HCT116 (cell line): Measurements from ENCODE around the gene TMEM247.

Source experiments
- FOSL1 ChIP-seq: IDR thresholded peaks from 2 replicates; pipeline ENCODE4 v1.6.1; 2012; ENCODE audit warnings: low read depth
- TF ChIP-seq, protein P1 (sequence below), 3 experiments: fragments of 200-600 bp in 1 of 3; sonication (generic) in 1 of 3; IDR thresholded peaks in 2 of 3; conservative IDR thresholded peaks in 1 of 3; 2 replicates each; pipeline ENCODE4 v1.5.1; 2012 to 2017; ENCODE audit warnings: low read depth in 2 of 3, low read length in 2 of 3, antibody characterized with exemption in 1 of 3, borderline replicate concordance in 1 of 3, control low read depth in 1 of 3, mild to moderate bottlenecking in 1 of 3, mixed read lengths in 1 of 3, mixed run types in 1 of 3, moderate library complexity in 1 of 3; ENCODE audit not compliant: insufficient read depth in 1 of 3
- TF ChIP-seq, protein P2 (sequence below): IDR thresholded peaks from 2 replicates; pipeline ENCODE4 v1.6.1; 2012

DNA sequence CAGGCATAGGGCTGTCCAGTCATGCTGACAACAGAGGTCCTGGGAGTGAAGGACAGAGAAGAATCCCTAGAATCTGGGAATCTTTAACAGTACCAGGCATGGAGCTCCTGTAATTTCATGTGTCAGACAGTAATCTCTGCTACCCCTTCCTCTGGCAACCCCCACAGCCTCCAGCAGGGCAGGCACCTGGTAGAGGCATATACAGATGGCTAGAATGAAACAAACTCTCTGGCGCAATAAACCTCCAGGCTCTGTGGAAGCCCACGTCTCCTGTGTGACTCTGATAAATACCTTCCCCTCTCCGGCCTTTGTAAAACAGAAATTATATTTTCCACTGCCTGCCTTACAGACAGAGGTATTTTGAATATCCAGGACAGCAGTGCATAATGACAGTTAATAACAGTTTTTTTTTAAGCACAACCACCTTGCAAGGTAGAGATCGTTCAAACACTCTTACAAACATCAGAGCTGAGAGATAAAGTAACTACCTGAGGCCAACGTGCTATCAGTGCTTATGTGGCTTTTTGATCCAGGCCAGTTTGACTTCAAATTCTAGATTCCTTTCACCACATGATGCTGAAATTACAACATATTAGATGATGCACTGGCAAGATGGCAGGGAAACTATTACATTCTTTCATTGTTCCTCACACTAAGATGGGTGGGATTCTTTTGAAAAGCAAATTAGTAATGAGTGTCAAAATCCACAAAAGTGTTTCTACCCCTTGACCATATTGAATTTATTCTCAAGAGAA, 47.7 kb upstream of the TMEM247 start:
- TF ChIP-seq, protein P1, sequence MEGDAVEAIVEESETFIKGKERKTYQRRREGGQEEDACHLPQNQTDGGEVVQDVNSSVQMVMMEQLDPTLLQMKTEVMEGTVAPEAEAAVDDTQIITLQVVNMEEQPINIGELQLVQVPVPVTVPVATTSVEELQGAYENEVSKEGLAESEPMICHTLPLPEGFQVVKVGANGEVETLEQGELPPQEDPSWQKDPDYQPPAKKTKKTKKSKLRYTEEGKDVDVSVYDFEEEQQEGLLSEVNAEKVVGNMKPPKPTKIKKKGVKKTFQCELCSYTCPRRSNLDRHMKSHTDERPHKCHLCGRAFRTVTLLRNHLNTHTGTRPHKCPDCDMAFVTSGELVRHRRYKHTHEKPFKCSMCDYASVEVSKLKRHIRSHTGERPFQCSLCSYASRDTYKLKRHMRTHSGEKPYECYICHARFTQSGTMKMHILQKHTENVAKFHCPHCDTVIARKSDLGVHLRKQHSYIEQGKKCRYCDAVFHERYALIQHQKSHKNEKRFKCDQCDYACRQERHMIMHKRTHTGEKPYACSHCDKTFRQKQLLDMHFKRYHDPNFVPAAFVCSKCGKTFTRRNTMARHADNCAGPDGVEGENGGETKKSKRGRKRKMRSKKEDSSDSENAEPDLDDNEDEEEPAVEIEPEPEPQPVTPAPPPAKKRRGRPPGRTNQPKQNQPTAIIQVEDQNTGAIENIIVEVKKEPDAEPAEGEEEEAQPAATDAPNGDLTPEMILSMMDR (IDR thresholded peaks at IDR 0.05 in 2 of 3, conservative IDR thresholded peaks at IDR 0.05 in 1 of 3; ENCODE audit: borderline replicate concordance in 1 of 3, insufficient read depth in 1 of 3, low read depth in 2 of 3, low read length in 2 of 3), result no peak
- no peak for TF ChIP-seq FOSL1
- TF ChIP-seq, protein P2, sequence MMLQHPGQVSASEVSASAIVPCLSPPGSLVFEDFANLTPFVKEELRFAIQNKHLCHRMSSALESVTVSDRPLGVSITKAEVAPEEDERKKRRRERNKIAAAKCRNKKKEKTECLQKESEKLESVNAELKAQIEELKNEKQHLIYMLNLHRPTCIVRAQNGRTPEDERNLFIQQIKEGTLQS, result no peak
